GM12892 (cell line): ENCODE data around the gene GOLT1A.

ENCODE experiments used
- POLR2A ChIP-seq: IDR thresholded peaks from 2 replicates; pipeline ENCODE4 v1.6.1; 2011; ENCODE audit warnings: low read depth, low read length, control low read depth
- TAF1 ChIP-seq: IDR thresholded peaks from 2 replicates; pipeline ENCODE4 v1.6.1; 2011; ENCODE audit warnings: low read depth, mild to moderate bottlenecking, control low read depth, low read length, borderline replicate concordance

GRCh38 chr1:204255225-204255624 is 41.4 kb upstream of the GOLT1A start:
- TF ChIP-seq TAF1 = no peak
- TF ChIP-seq POLR2A = no peak
